ENCODE results near the gene CERS6.

GRCh38 chr2:168416555-168416954 lies 39.5 kb upstream of the CERS6 start:
- no peak for TF ChIP-seq CTCF (optimal IDR thresholded peaks at IDR 0.05 in 1 of 3, IDR thresholded peaks at IDR 0.05 in 1 of 3, conservative IDR thresholded peaks at IDR 0.05 in 1 of 3; ENCODE audit: extremely low read depth in 1 of 3, insufficient read depth in 2 of 3, low read length in 3 of 3)
- TF ChIP-seq EZH2 (IDR thresholded peaks at IDR 0.05; ENCODE audit: low read length), result no peak
